Measurements from ENCODE around the gene PHF21B. TPM values are rescaled to one million over a fixed set of nuclear protein-coding genes. Genes with fewer than 3 reads are reported as not detected.
A peak's percentile ranks its signal among the peaks of the same experiment; 100 is the strongest.
"Not testable (repeated sequence)": the region's sequence is repeated elsewhere in the genome, so short reads cannot be mapped to it uniquely, and the experiment has no call there.

Gene PHF21B
- under 1 TPM in 1 of 2 experiments, not detected in 1; 0.68 TPM for total RNA-seq

DNA sequence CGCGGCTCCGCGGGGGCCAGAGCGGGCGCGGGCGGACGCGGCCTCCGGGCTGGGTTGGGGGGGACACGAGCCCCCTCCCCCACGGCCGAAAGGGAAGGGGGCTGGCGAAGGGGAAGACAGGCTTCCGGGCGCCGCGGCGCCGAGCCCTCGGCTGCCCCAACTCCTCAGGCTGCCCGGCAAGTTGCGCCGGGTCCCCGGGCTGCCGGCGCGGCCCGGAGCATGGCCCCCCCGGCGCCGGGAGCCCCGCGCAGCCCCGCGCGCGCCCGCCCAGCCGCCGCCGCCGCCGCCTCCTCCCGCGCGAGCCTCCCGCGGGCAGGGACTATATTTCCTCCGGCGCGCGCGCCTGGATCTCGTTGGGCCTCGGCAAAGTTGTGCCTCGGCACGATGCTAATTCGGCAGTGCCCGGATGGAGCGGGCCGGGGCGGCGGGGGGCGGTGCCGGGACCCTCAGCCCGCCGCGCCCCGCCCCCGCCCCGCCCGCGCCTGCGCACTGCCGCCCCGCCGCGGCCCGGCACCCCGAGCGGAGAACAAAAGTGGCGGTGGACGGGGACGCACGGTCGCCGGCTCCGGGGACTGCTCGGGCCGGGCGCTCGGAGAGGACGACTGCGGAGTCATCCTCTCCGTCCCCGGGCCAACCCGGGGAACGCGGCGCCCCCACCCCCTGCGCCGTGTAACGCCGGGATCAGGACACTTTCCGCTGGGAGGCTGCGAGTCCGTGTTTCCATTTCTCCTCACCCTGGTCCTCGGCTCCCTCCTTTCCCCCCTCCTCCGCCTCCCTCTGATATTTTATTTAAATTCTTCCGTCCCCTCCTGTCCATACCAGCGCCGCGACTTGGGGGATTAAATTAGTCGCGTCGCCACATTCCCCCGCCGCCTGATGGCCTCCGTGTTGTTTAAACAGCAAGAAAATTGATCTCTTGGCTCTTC, at the start of gene PHF21B:
Gene PHF21B, minus strand, starts transcription at position 400 of the 926 bp plus-strand sequence. CDS start 456 bp downstream, outside the sequence.
- Mint-ChIP-seq H3K4me1 (ENCODE audit: low read depth) (peaks cover 11% of the 10 kb centered on the region), H3K9me3 (ENCODE audit: insufficient read depth) (no peaks in the 10 kb centered on the region), H3K36me3 (ENCODE audit: low read depth) (no peaks in the 10 kb centered on the region), H3K27me3 (ENCODE audit: low read depth) (peaks cover 55% of the 10 kb centered on the region), H3K27ac (peak within 1 kb of the TSS; percentile 22), H3K4me3 (peak within 1 kb of the TSS; percentile 75)
- DNase-seq (peak; percentile 43), ATAC-seq (peak; percentile 61)
- POLR2A ChIA-PET: no interaction called here
- CTCF ChIA-PET: no interaction called here

DNA sequence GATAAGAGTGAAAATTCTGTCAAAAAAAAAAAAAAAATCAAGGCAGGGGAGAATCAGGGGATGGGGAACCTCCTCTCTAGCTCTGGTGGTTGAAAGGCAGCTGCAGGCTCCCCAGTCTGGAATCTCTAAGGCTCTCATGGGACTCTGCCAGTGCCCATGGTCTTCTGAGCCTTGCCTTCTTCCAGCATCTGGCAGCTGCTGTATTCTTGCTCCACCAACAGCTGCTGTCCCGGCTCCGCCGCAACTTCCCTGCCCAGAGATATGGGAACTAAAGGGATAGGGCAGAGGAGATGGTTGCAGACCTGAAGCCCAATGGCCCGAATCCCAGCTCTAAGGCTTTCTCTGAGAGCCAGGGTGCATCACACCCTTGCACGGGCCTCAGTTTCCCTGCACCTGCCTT, 49.5 kb upstream of the PHF21B start:
- POLR2A ChIA-PET: no interaction called here
- H3K27ac Mint-ChIP-seq: no peak overlapping the region
- peaks cover 2% of the 10 kb centered on the region for H3K27me3 Mint-ChIP-seq (ENCODE audit: low read depth)
- H3K4me1 Mint-ChIP-seq (ENCODE audit: low read depth): peaks cover 12% of the 10 kb centered on the region
- H3K9me3 Mint-ChIP-seq (ENCODE audit: insufficient read depth): no peaks in the 10 kb centered on the region
- no peak for DNase-seq
- CTCF ChIA-PET: no interaction called here
- ATAC-seq: no peak
- H3K4me3 Mint-ChIP-seq: no peak overlapping the region
- H3K36me3 Mint-ChIP-seq (ENCODE audit: low read depth): no peaks in the 10 kb centered on the region

- no peak for ATAC-seq
- H3K27me3 Mint-ChIP-seq (ENCODE audit: low read depth): peaks cover 2% of the 10 kb centered on the region
- H3K4me1 Mint-ChIP-seq (ENCODE audit: low read depth): peaks cover 9% of the 10 kb centered on the region
- H3K36me3 Mint-ChIP-seq (ENCODE audit: low read depth): no peaks in the 10 kb centered on the region
- ChIA-PET POLR2A (no interaction called here), CTCF (no interaction called here)
- H3K27ac Mint-ChIP-seq: no peak overlapping the region
- H3K9me3 Mint-ChIP-seq (ENCODE audit: insufficient read depth): no peaks in the 10 kb centered on the region
- no peak overlapping the region for H3K4me3 Mint-ChIP-seq
- DNase-seq: no peak
Measured at GRCh38 chr22:45058622-45058912, 48.8 kb upstream of the PHF21B start.

DNA sequence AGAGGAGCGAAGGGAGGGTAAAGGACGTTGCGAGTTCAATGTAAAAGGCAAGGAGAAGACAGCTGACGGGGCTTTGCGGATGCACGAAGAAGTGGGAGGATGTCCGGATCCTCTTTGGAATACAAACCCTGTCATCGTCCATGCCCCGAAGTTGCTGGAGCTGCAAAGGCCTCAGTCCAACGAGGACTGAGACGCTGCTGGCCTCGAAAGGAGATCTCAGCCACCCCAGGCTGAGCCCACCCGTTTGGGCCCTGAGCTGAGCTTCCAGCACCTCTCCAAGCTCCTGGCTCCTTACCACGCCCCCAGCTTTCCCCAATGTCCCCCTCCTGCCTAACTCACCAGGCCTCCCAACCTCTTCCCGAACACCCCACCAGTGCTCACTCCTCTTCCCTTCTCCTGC, 46.1 kb upstream of the PHF21B start:
- Mint-ChIP-seq H3K36me3 (ENCODE audit: low read depth) (no peaks in the 10 kb centered on the region), H3K4me1 (ENCODE audit: low read depth) (peaks cover 9% of the 10 kb centered on the region), H3K27ac (no peak overlapping the region), H3K27me3 (ENCODE audit: low read depth) (peaks cover 2% of the 10 kb centered on the region), H3K4me3 (no peak overlapping the region), H3K9me3 (ENCODE audit: insufficient read depth) (no peaks in the 10 kb centered on the region)
- no peak for DNase-seq
- ChIA-PET POLR2A (no interaction called here), CTCF (interaction anchor here (1.1 kb wide), 1 partner anchor 1710 kb away, joined by 3 read pairs; no protein-coding TSS in a partner anchor)
- ATAC-seq: no peak

DNA sequence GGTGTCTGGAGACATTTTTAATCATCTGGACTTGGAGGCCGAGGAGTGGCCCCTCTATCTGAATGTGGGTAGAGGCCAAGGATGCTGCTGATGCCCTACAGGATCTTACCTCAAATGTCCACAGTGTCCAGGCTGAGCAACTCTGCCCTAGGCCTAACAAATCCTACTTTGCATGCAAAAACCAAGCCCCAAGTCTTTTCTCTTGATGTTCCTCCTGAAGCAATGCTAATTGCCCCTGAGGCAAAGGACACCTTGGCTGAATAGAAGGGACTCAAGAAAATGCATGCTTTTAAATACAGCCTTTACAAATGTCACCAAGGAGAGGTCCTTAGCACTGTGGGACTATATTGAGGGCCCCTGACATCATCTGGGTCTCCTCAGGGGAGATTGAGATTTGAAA, 43.8 kb upstream of the PHF21B start:
- Mint-ChIP-seq H3K27ac (no peak overlapping the region), H3K27me3 (ENCODE audit: low read depth) (peaks cover 2% of the 10 kb centered on the region)

DNA sequence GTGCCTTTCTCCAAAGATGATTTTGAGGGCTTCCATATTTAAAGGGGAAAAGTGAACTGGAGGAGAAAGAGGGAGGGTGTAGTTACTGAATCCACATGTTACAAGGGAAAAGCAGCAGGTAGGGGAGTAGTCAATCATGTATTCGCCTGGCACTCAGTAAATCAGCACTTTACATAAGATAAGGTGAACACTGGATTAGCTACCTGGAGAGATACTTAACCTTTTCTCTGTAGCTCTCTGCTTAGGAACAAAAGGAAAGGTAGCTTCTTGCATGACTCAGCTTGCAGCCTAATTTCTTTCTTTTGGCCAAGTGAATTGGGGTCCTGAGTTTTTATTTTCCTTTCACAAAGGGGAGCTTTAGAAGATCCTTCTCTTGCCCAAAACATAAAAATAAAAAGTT, 43.3 kb upstream of the PHF21B start:
- Mint-ChIP-seq H3K4me1 (ENCODE audit: low read depth) (peaks cover 2% of the 10 kb centered on the region), H3K36me3 (ENCODE audit: low read depth) (no peaks in the 10 kb centered on the region)

More for the DNA sequence above, 43.8 kb upstream of the PHF21B start:
- CTCF ChIA-PET: no interaction called here
- no peak overlapping the region for H3K4me3 Mint-ChIP-seq
- no peaks in the 10 kb centered on the region for H3K36me3 Mint-ChIP-seq (ENCODE audit: low read depth)
- H3K4me1 Mint-ChIP-seq (ENCODE audit: low read depth): peaks cover 7% of the 10 kb centered on the region
- ATAC-seq (no peak), DNase-seq (no peak)
- POLR2A ChIA-PET: no interaction called here
- H3K9me3 Mint-ChIP-seq (ENCODE audit: insufficient read depth): no peaks in the 10 kb centered on the region

GRCh38 chr22:45052665-45053064, 42.9 kb upstream of the PHF21B start:
- H3K27ac Mint-ChIP-seq; H3K36me3 Mint-ChIP-seq (ENCODE audit: low read depth); H3K4me1 Mint-ChIP-seq (ENCODE audit: low read depth); H3K9me3 Mint-ChIP-seq (ENCODE audit: insufficient read depth); POLR2A ChIA-PET; CTCF ChIA-PET; DNase-seq; ATAC-seq; H3K27me3 Mint-ChIP-seq (ENCODE audit: low read depth); H3K4me3 Mint-ChIP-seq: not testable (repeated sequence)

More for the DNA sequence above, 43.3 kb upstream of the PHF21B start:
- H3K27ac Mint-ChIP-seq: no peak overlapping the region
- H3K27me3 Mint-ChIP-seq (ENCODE audit: low read depth): peaks cover 2% of the 10 kb centered on the region
- DNase-seq (no peak), ATAC-seq (no peak)
- no peak overlapping the region for H3K4me3 Mint-ChIP-seq
- ChIA-PET POLR2A (no interaction called here), CTCF (no interaction called here)
- H3K9me3 Mint-ChIP-seq (ENCODE audit: insufficient read depth): no peaks in the 10 kb centered on the region

- Mint-ChIP-seq H3K27ac (no peak overlapping the region), H3K9me3 (ENCODE audit: insufficient read depth) (no peaks in the 10 kb centered on the region), H3K36me3 (ENCODE audit: low read depth) (no peaks in the 10 kb centered on the region), H3K4me3 (no peak overlapping the region), H3K27me3 (ENCODE audit: low read depth) (peaks cover 4% of the 10 kb centered on the region), H3K4me1 (ENCODE audit: low read depth) (no peaks in the 10 kb centered on the region)
- ATAC-seq (no peak), DNase-seq (no peak)
- ChIA-PET POLR2A (no interaction called here), CTCF (no interaction called here)
Measured at GRCh38 chr22:45051946-45052345, 42.1 kb upstream of the PHF21B start.

GRCh38 chr22:45051419-45051818, 41.6 kb upstream of the PHF21B start:
- Mint-ChIP-seq H3K36me3 (ENCODE audit: low read depth) (no peaks in the 10 kb centered on the region), H3K27ac (no peak overlapping the region), H3K4me1 (ENCODE audit: low read depth) (no peaks in the 10 kb centered on the region), H3K27me3 (ENCODE audit: low read depth) (peaks cover 6% of the 10 kb centered on the region), H3K9me3 (ENCODE audit: insufficient read depth) (no peaks in the 10 kb centered on the region), H3K4me3 (no peak overlapping the region)
- ATAC-seq (no peak), DNase-seq (no peak)
- POLR2A ChIA-PET: no interaction called here
- CTCF ChIA-PET: no interaction called here

DNA sequence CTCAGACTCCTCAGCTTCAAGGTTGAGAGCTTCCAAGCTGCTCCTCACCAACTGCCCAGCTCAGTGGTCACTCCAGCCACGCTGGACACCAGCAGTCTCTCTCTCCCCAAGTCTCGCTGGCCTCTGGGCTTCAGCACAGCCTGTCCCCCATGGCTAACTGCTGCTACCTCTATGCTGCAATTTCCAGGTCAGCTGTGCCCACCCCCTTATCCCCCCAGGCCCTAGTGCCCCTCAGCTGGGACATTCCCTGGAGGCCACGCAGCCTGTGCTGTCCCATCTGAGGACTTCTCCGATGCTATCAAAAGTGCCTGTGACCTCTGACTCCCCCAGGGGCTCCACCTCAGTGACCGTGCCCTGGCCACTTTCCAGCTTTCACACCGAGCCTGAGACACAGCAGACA, 37.5 kb upstream of the PHF21B start:
- POLR2A ChIA-PET: no interaction called here
- Mint-ChIP-seq H3K4me3 (no peak overlapping the region), H3K27me3 (ENCODE audit: low read depth) (peaks cover 6% of the 10 kb centered on the region), H3K9me3 (ENCODE audit: insufficient read depth) (no peaks in the 10 kb centered on the region), H3K36me3 (ENCODE audit: low read depth) (no peaks in the 10 kb centered on the region), H3K4me1 (ENCODE audit: low read depth) (no peaks in the 10 kb centered on the region), H3K27ac (no peak overlapping the region)
- CTCF ChIA-PET: no interaction called here
- ATAC-seq (no peak), DNase-seq (no peak)

DNA sequence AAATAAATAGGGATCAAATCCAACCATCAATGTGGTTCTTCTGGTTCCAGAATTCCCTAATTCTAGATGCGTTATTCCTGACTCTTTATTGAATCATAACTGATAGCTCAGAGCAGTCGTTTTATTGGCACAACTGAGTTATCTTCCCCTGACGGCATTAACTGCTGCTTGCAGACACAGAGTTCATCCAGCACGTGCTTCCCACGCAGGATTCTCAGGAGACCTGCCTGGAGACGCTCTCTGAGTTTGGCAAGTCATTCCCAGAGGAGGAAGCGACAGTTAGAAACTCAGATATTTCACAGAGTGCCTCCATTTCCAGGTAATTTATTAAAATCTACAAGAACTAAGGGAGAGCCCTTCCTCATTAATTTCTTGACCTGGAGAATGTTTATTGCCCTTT, 35.4 kb upstream of the PHF21B start:
- no peak for ATAC-seq
- Mint-ChIP-seq H3K4me3 (no peak overlapping the region), H3K27ac (no peak overlapping the region)

DNA sequence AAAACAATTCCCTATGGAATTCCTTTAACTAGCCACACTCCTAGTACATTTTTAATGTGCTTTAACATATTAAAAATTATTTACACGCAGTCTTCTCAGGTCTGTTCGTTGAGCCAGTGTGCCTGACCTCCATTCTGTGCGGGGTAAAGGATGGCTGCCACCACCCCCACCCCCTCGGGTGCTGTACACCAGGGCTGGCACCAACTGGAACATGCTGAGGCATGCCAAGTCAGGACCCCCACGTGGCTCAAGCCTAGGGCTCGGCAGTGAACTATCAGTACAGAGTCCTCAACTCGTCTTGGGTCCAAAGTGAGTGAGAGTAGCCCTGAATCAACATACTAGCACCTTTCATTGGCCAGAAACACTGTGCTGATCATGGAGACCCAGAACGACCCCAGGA, 32.5 kb upstream of the PHF21B start:
- Mint-ChIP-seq H3K27ac (no peak overlapping the region), H3K4me3 (no peak overlapping the region), H3K36me3 (ENCODE audit: low read depth) (no peaks in the 10 kb centered on the region), H3K4me1 (ENCODE audit: low read depth) (no peaks in the 10 kb centered on the region), H3K27me3 (ENCODE audit: low read depth) (peaks cover 5% of the 10 kb centered on the region), H3K9me3 (ENCODE audit: insufficient read depth) (peaks cover 6% of the 10 kb centered on the region)
- DNase-seq: no peak
- POLR2A ChIA-PET: no interaction called here
- CTCF ChIA-PET: no interaction called here
- ATAC-seq: no peak

More for the DNA sequence above, 35.4 kb upstream of the PHF21B start:
- no peak for DNase-seq
- Mint-ChIP-seq H3K4me1 (ENCODE audit: low read depth) (no peaks in the 10 kb centered on the region), H3K27me3 (ENCODE audit: low read depth) (peaks cover 6% of the 10 kb centered on the region), H3K36me3 (ENCODE audit: low read depth) (no peaks in the 10 kb centered on the region), H3K9me3 (ENCODE audit: insufficient read depth) (no peaks in the 10 kb centered on the region)
- ChIA-PET POLR2A (no interaction called here), CTCF (no interaction called here)

- Mint-ChIP-seq H3K27me3 (ENCODE audit: low read depth) (peaks cover 3% of the 10 kb centered on the region), H3K36me3 (ENCODE audit: low read depth) (no peaks in the 10 kb centered on the region), H3K4me3 (no peak overlapping the region), H3K9me3 (ENCODE audit: insufficient read depth) (peaks cover 6% of the 10 kb centered on the region), H3K4me1 (ENCODE audit: low read depth) (no peaks in the 10 kb centered on the region), H3K27ac (no peak overlapping the region)
- POLR2A ChIA-PET: no interaction called here
- CTCF ChIA-PET: no interaction called here
- DNase-seq: no peak
- no peak for ATAC-seq
Measured at GRCh38 chr22:45039133-45039532, 29.3 kb upstream of the PHF21B start.
